GM12878 (cell line): ENCODE results near the gene FBRSL1. TPM values are rescaled to one million over a fixed set of nuclear protein-coding genes. Genes with fewer than 3 reads are reported as not detected.

ENCODE experiments used
- ATAC-seq: fragments of 200-7000 bp; cut with Tn5 transposase; 3 replicates; pipeline ENCODE4 v1.9.1; 2020; ENCODE audit warnings: mild to moderate bottlenecking, moderate library complexity
- BruUV-seq: library from RNA; stranded (reverse); fragments of 400-500 nt; replicated peaks from 2 replicates; lab custom pipeline; 2021; lab: Mats Ljungman, UMichigan
- CTCF ChIA-PET: fragments of 300-600 bp; sonication (Branson Sonifier 250); formaldehyde crosslinking; extraction: SDS; loops from one replicate; lab custom pipeline; 2021; ENCODE audit warnings: inconsistent platforms; lab: Yijun Ruan, JAX
- POLR2A ChIA-PET: fragments of 350-600 bp; formaldehyde crosslinking; extraction: SDS; loops from one replicate; lab custom pipeline; 2021; ENCODE audit warnings: inconsistent platforms; lab: Charles Lee
- RAD21 ChIA-PET: fragments of 300-600 bp; sonication (Branson Sonifier 250); formaldehyde crosslinking; loops from one replicate; lab custom pipeline; 2023; ENCODE audit warnings: antibody characterized with exemption; ENCODE audit not compliant: unreplicated experiment; lab: Charles Lee
- SMC1A ChIA-PET: fragments of 300-600 bp; sonication (Branson Sonifier 250); formaldehyde crosslinking; loops from one replicate; lab custom pipeline; 2023; ENCODE audit not compliant: unreplicated experiment, uncharacterized antibody; lab: Charles Lee
- DNase-seq: peaks from one replicate; pipeline ENCODE4 v3.0.0-alpha.2; 2011; ENCODE audit warnings: low read depth, low spot score
- FAIRE-seq: peaks from 3 replicates; lab custom pipeline; 2011; peaks lifted over from hg19 to GRCh38; lab: Jason Lieb, UNC
- H2AFZ ChIP-seq: 2 replicates; pipeline ENCODE4 v1.6.0; 2011; ENCODE audit warnings: low read depth, low read length, control low read depth; ENCODE audit not compliant: control insufficient read depth
- H3K27ac ChIP-seq: 2 replicates; pipeline ENCODE4 v1.5.1; 2011; ENCODE audit warnings: control low read depth; ENCODE audit not compliant: control insufficient read depth, insufficient read depth
- H3K27me3 ChIP-seq, 2 experiments: replicated peaks in 1 of 2; 2 replicates each; pipeline versions ENCODE4 v1.6.0 to v1.6.1; 2011; ENCODE audit warnings: low read length in 1 of 2; ENCODE audit not compliant: control insufficient read depth in 2 of 2, insufficient read depth in 2 of 2
- H3K36me3 ChIP-seq, 2 experiments: 2 replicates each; pipeline ENCODE4 v1.5.1; 2011; ENCODE audit warnings: low read length in 1 of 2; ENCODE audit not compliant: control insufficient read depth in 2 of 2, insufficient read depth in 2 of 2
- H3K4me1 ChIP-seq: 2 replicates; pipeline ENCODE4 v1.6.1; 2011; ENCODE audit warnings: mild to moderate bottlenecking, low read length, moderate library complexity, mixed read lengths; ENCODE audit not compliant: control insufficient read depth, insufficient read depth
- H3K4me2 ChIP-seq: 2 replicates; pipeline ENCODE4 v1.6.0; 2011; ENCODE audit warnings: control low read depth; ENCODE audit not compliant: control insufficient read depth, insufficient read depth
- H3K4me3 ChIP-seq: fragments of 200-600 bp; sonication (generic); 2 replicates; pipeline ENCODE4 v1.5.1; 2016
- H3K79me2 ChIP-seq: 2 replicates; pipeline ENCODE4 v1.6.0; 2011; ENCODE audit warnings: low read length; ENCODE audit not compliant: control insufficient read depth, insufficient read depth
- H3K9ac ChIP-seq: 2 replicates; pipeline ENCODE4 v1.8.0; 2011; ENCODE audit warnings: low read length, control low read depth, mixed read lengths; ENCODE audit not compliant: control insufficient read depth, insufficient read depth
- H3K9me3 ChIP-seq: replicated peaks from 3 replicates; pipeline ENCODE4 v1.5.1; 2011; ENCODE audit warnings: mild to moderate bottlenecking, low read length; ENCODE audit not compliant: control insufficient read depth, insufficient read depth
- H4K20me1 ChIP-seq: 2 replicates; pipeline ENCODE4 v1.6.0; 2011; ENCODE audit not compliant: control insufficient read depth, insufficient read depth
- BCL3 ChIP-seq: IDR thresholded peaks from 2 replicates; pipeline ENCODE4 v1.6.1; 2011; ENCODE audit warnings: borderline replicate concordance, low read depth, mild to moderate bottlenecking, moderate library complexity, low read length; ENCODE audit not compliant: insufficient read depth, poor library complexity, severe bottlenecking
- ESRRA ChIP-seq: IDR thresholded peaks from 2 replicates; pipeline ENCODE4 v1.6.1; 2012; ENCODE audit warnings: mild to moderate bottlenecking, low read length, improper control_type of control experiment
- EZH2 ChIP-seq: IDR thresholded peaks from 2 replicates; pipeline ENCODE4 v1.6.1; 2012; ENCODE audit warnings: low read depth, mild to moderate bottlenecking, control low read depth, inconsistent platforms, low read length, borderline replicate concordance; ENCODE audit not compliant: control insufficient read depth
- NFYA ChIP-seq: IDR thresholded peaks from 2 replicates; pipeline ENCODE4 v1.6.1; 2011; ENCODE audit warnings: low read depth, mild to moderate bottlenecking, low read length, improper control_type of control experiment, borderline replicate concordance
- RFX5 ChIP-seq: IDR thresholded peaks from 2 replicates; pipeline ENCODE4 v1.6.1; 2011; ENCODE audit warnings: low read depth, low read length, improper control_type of control experiment
- SREBF2 ChIP-seq: IDR thresholded peaks from 2 replicates; pipeline ENCODE4 v1.6.1; 2012; ENCODE audit warnings: mild to moderate bottlenecking, low read length
- SUPT20H ChIP-seq: IDR thresholded peaks from 2 replicates; pipeline ENCODE4 v1.6.1; 2011; ENCODE audit warnings: low read depth, mild to moderate bottlenecking, low read length, moderate library complexity, borderline replicate concordance; ENCODE audit not compliant: control insufficient read depth
- TAF1 ChIP-seq: IDR thresholded peaks from 2 replicates; pipeline ENCODE4 v1.6.1; 2011; ENCODE audit warnings: mild to moderate bottlenecking, low read depth, low read length, borderline replicate concordance
- TCF3 ChIP-seq: IDR thresholded peaks from 2 replicates; pipeline ENCODE4 v1.6.1; 2012; ENCODE audit warnings: low read depth, mild to moderate bottlenecking, low read length, borderline replicate concordance; ENCODE audit not compliant: insufficient read depth
- WGBS: methylation state at CpG from one replicate; pipeline ENCODE4 v1.1.6; 2016; ENCODE audit warnings: low lambda C conversion rate; ENCODE audit not compliant: insufficient replicate concordance, insufficient coverage; ENCODE audit errors: missing lambda C conversion rate; 5-methylcytosine and 5-hydroxymethylcytosine counted together
- in situ Hi-C: fragments of 300-500 bp; cut with MboI; formaldehyde crosslinking; loops from 9 replicates; pipeline ENCODE4 v1.14.3; 2018; ENCODE audit warnings: mixed read lengths
- intact Hi-C: fragments of 100-400 bp; cut with micrococcal nuclease; formaldehyde crosslinking; loops from one replicate; pipeline ENCODE4 v1.14.2; 2022; ENCODE audit not compliant: unreplicated experiment
- polyA plus RNA-seq, 11 experiments: library from polyadenylated mRNA; depleted of rRNA in 4 of 11; unstranded in 6 of 11; stranded (reverse) in 5 of 11; fragments of >200 nt; fragmentation: Nextera tagmentation in 4 of 11; fragmentation: Illumina TruSeq in 1 of 11; extraction: Ambion mirVana in 4 of 11; extraction: Trizol in 1 of 11; gene quantifications; 1 replicate in 1 of 11; 2 replicates in 10 of 11; pipeline versions ENCODE4 v1.2.1 to v1.2.3, GENCODE V29; 2011 to 2016; ENCODE audit warnings: inconsistent platforms in 2 of 11, missing spikeins in 2 of 11, low read depth in 1 of 11
- total RNA-seq, 4 experiments: library from RNA; depleted of rRNA in 3 of 4; stranded (reverse); fragments of >200 nt in 3 of 4; fragmentation: Illumina TruSeq in 1 of 4; extraction: Trizol in 1 of 4; gene quantifications; 2 replicates each; pipeline versions ENCODE4 v1.2.1 to v1.2.3, GENCODE V29; 2013 to 2021

Gene FBRSL1
- total and polyA plus RNA-seq, 10 of the 15 experiments (the other 5 are each of a cell fraction or from before 2014, with no cell fraction given), result 0.19 to 55.1 (median 4.1) TPM

GRCh38 chr12:132510111-132510724 is 20.3 kb downstream of the FBRSL1 start:
- ATAC-seq, result no peak
- Histone ChIP-seq H3K4me1 (peaks cover 9% of the 10 kb centered on the region), H3K36me3 (peaks cover 0 to 15% of the 10 kb centered on the region in 2 experiments; a peak in 2 of 4 replicates), H2AFZ (no peak overlapping the region), H3K27ac (no peak overlapping the region), H3K79me2 (peaks cover 11% of the 10 kb centered on the region), H3K27me3 (no peaks in the 10 kb centered on the region; a peak in 1 of 4 replicates), H4K20me1 (peaks cover 2% of the 10 kb centered on the region), H3K9ac (no peak overlapping the region), H3K9me3 (no peaks in the 10 kb centered on the region), H3K4me3 (no peak overlapping the region), H3K4me2 (no peak overlapping the region)
- POLR2A ChIA-PET, result no interaction called here
- FAIRE-seq, result no peak
- RAD21 ChIA-PET, result no interaction called here
- in situ Hi-C loops, result loop anchor here (5.0 kb wide), 1 partner anchor 93 kb away; no protein-coding TSS in a partner anchor
- intact Hi-C loops, result no loop called here
- SMC1A ChIA-PET, result no interaction called here
- TF ChIP-seq SREBF2, result no peak
- TF ChIP-seq RFX5, result no peak
- TF ChIP-seq TAF1, result no peak
- TF ChIP-seq SUPT20H, result no peak
- TF ChIP-seq ESRRA, result no peak
- CTCF ChIA-PET, result no interaction called here
- WGBS, result 94% methylated on average over 33 of the region's 33 CpGs
- BruUV-seq, result no TSS peak
- no peak for DNase-seq

DNA sequence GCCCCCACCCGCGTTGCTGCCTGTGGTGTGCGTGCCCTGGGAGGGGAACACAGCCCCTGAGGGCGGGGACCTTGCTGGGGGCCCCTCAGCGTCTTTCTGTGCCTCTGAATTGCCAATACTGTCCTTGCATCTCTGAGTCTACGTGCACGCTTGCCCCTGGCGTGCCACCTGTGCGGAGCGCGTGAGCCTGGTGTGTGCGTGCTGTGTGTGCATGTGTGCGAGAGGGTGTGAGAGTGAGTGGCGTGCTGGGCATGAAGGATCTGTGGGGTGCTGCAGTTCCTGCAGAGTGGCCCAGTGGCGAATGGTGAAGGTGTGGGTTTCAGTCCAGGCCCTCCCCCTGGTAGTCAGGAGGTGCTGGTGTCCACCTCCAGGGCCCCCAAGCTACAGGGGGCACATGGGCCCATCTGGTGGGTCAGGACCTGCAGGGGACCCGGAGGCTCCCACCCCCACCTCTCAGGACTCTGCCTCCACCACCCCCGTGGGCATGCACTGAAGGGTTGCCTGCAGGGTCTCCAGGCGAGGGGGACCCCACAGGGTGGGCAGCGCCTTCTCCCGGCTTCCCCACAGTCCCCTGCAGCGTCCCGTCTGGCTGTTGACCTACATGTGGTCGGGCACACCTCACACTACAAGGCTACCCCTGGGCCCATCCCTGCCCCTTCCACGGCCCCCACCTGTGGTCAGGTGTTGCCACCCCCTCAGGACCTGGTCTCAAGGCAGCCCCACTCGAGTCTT is 21.0 kb downstream of the FBRSL1 start:
- no peak overlapping the region for H3K27ac ChIP-seq
- in situ Hi-C loops, result loop anchor here (5.0 kb wide), 1 partner anchor 94 kb away; no protein-coding TSS in a partner anchor
- no peak overlapping the region for H3K4me2 ChIP-seq
- RAD21 ChIA-PET, result no interaction called here
- peaks cover 9% of the 10 kb centered on the region for H3K4me1 ChIP-seq
- intact Hi-C loops, result no loop called here
- no peak overlapping the region for H2AFZ ChIP-seq
- 79% methylated on average over 24 of the region's 25 CpGs for WGBS
- H3K4me3 ChIP-seq, result no peak overlapping the region
- peaks cover 0 to 15% of the 10 kb centered on the region in 2 experiments; a peak in 2 of 4 replicates for H3K36me3 ChIP-seq
- CTCF ChIA-PET, result no interaction called here
- FAIRE-seq, result no peak
- H3K27me3 ChIP-seq, result no peaks in the 10 kb centered on the region; a peak in 1 of 4 replicates
- no peak overlapping the region for H3K9ac ChIP-seq
- ATAC-seq, result no peak
- no peak for DNase-seq
- TF ChIP-seq TCF3, result peak; percentile 49; the same call in 1 of the 2 replicates
- TF ChIP-seq EZH2, result no peak
- TF ChIP-seq BCL3, result peak; percentile 87
- no peak for TF ChIP-seq NFYA
- POLR2A ChIA-PET, result no interaction called here
- peaks cover 2% of the 10 kb centered on the region for H4K20me1 ChIP-seq
- no TSS peak for BruUV-seq
- SMC1A ChIA-PET, result no interaction called here
- H3K79me2 ChIP-seq, result peaks cover 9% of the 10 kb centered on the region
- H3K9me3 ChIP-seq, result no peaks in the 10 kb centered on the region
